GM21515 (cell line): Measurements from ENCODE around the gene CD244.
"Not testable (repeated sequence)": the region's sequence is repeated elsewhere in the genome, so short reads cannot be mapped to it uniquely, and the experiment has no call there.

ENCODE experiments used
- ATAC-seq: cut with Tn5 transposase; IDR thresholded peaks from one replicate; pipeline ENCODE4 v1.9.1; 2021; ENCODE audit not compliant: unreplicated experiment

The CD244 gene

GRCh38 chr1:160782988-160783765 lies 79.5 kb downstream of the CD244 start:
- not testable (repeated sequence) for ATAC-seq

DNA sequence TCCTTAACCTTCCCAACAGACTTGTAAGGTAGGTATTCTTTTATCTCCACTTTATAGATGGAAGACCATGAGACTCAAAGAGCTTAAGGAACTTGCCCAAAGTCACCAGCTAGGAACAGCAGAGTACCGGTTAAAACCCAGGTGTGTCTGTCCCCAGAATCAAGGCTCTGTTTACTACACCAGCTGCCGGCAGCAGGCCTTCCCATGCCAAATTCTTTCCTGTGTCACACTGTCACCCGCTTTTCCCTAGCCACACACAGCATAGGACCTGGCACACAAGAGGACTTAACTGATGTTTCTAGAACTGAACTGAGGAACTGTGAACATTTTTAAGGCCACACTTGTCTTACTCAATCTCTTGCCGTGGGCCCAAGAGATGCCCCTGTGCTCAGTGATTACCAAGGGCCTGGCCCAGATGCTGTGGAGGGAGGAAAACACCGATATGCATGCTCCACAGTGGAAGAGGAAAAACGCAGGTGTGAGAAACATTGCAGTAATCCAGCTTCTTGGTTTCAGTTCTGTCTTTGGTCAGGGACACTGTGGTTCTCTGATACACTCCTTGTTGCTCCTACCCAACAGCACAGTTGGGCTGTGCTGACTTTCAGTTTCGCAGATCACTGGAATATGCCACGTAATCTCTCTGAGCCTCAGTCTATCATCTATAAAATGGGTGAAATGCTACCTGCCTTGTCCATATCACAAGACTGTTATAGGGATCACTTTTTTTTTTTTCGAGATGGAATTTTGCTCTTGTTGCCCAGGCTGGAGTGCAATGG lies 80.6 kb downstream of the CD244 start:
- ATAC-seq, result peak; percentile 85

DNA sequence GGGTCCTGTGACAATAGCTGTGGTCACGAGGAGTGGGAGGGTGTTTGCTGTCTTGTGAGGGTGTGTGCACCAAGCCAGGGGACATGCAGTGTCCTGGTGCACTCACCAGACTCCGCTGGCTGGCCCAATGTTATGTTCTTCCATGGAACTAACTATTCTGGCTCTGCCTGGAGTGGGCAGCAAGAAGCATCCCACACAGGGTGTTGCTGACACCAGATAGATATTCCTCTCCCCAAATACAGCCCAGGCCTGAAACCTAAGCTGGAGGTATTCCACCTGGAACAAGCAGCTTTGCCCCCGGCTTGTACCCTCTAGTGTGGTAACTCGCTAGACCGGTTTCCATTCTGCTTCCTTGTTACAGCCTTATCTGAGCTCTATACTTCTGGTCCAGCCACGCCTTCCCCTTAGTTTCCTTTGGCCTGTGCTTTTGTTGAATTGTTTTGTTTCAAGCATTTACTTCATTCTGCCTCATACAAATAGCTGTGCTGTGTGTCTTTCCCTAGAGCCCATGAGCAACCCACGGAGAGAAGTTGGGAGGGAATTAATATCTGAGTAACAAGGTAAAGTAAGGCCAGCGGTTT lies 81.4 kb downstream of the CD244 start:
- ATAC-seq, result no peak

DNA sequence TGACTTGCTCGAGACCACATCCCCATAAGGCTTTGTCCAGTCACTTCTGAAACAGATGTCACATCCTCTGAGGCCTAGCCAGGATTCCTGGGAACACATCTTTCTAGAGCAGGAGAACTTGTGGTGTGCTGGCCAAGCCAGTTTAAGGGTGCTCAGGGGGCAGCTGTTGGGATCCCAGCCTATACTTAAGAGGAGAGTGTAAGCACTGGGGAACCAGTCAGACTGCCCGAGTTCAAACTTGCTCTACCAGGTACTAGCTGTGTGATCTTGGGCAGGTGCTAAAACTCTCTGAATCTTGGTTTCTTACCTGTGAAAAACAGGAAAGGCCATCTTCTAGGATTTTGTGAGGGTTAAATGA lies 82.3 kb downstream of the CD244 start:
- no peak for ATAC-seq
